GM10847 (cell line): ENCODE results near the gene MISP.

Experiments used
- POLR2A ChIP-seq: IDR thresholded peaks from 2 replicates; pipeline ENCODE4 v1.6.1; 2011; ENCODE audit not compliant: insufficient read length; ENCODE audit errors: extremely low read depth

MISP gene

DNA sequence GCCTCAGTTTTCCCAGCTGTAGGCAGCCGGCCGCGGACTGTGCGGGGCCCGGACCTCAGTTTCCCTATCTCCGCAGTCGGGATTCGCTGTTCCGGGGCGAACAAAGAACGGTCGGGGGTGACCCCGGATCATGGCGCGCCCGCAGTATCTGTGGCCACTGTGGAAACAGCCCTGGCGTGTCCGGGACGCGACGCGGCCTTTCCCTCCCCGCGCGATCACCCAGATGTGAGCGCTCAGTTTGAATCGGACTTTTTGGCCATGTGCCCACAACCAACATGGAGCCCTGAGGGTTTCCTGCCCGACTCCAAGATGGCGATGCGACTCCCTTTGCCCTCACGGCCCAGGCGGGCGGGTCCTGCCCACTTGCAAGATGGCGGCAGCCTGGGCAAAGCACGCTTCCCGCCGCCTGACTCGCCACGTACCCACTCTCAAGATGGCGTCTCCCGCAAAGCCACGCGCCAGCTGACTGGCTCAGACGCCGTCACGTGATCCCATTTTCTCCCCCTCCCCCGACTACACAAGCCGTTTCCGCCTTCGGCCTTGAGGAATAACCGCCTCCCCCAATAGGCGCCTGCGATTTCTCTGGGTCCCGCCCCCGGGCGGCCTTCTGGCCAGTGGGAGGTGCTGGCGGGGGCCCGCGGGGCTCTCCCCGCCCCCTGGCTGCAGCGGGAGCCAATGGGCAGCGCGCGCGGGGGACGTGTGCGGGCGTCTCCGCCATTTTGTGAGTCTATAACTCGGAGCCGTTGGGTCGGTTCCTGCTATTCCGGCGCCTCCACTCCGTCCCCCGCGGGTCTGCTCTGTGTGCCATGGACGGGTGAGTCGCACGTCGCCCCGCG lies 46.0 kb downstream of the MISP start, which contains the start of gene PTBP1:
TSS of gene PTBP1 (plus strand) at position 761 of the 836 bp plus-strand sequence. CDS start at position 807, 46 bp downstream.
- TF ChIP-seq POLR2A, result peak; percentile 93

- TF ChIP-seq POLR2A, result peak; percentile 6
Measured at GRCh38 chr19:797528-798414, 46.9 kb downstream of the MISP start.

DNA sequence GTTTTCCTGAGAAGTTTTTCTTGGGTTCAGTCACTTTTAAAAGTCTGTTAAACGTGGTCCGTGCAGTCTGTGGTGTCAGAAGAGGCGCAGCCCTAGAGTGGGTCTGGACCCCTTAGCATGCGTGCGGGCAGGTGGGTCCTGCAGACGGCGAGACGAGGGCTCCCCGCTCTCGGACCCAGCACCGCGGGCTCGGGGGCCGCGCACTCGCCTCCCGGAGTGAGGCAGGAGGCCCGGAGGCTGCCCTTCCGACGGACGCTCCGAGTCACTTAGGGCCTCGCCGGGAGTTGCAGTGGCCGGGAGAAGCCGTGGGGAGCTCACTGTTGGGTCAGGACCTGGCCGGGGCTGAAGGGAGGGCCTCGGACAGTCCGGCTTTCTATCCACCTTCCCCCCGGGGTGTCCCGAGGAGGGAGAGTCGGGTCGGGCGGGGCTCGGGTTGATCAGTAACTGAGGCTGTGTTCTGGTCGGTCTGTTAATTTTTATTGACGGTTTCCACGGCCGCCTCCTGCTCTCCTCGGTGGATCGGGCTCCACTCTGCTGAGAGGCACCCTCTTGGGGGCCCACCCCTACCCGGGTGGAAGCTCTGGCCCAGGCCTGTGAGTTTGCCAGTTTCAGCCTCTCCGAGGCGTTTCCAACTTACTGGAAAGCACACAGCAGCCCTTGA lies 47.6 kb downstream of the MISP start:
- TF ChIP-seq POLR2A, result no peak

- no peak for TF ChIP-seq POLR2A
Measured at GRCh38 chr19:799076-799881, 48.4 kb downstream of the MISP start.

- TF ChIP-seq POLR2A, result no peak
Measured at GRCh38 chr19:800360-801029, 49.6 kb downstream of the MISP start.

DNA sequence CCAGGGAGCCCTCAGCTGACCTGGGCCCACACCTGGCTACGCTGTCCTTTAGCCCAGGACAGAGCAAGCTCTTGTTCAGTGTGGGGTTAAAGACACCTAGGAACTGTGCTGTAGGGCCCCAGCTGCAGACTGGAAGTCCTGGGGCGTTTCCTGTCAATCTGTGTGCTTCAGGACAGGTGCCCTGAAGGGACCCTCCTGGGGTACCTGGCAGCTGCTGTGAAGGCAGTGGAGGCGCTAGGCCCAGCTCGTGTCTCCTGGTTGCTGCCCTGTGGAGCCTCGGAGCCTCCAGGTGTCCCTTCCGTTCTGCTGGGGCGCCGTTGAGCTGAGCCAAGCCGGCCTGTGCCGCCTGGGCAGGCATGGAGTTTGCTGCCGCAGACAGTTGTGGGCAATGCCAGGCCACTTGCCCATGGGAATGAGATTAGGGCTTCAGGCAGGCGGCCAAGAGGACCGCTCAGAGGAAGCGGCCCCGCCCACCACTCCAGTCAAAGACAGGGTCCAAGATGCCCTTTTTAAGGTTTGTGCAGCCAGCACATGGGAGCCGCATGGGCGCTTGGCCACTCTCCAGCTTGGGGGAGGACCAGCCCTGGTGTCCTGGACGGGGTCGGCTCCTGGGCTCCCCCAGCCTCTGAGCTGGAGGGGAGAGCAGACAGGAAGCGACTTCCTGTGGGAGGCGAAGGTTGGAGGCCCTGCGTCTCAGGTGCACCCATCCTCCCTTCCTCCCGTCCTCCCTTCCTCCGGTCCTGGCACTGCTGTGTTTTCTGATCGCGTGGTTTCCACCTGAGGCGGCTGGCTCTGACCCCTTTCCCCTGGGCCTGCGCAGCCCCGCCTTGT lies 50.3 kb downstream of the MISP start:
- TF ChIP-seq POLR2A, result no peak

DNA sequence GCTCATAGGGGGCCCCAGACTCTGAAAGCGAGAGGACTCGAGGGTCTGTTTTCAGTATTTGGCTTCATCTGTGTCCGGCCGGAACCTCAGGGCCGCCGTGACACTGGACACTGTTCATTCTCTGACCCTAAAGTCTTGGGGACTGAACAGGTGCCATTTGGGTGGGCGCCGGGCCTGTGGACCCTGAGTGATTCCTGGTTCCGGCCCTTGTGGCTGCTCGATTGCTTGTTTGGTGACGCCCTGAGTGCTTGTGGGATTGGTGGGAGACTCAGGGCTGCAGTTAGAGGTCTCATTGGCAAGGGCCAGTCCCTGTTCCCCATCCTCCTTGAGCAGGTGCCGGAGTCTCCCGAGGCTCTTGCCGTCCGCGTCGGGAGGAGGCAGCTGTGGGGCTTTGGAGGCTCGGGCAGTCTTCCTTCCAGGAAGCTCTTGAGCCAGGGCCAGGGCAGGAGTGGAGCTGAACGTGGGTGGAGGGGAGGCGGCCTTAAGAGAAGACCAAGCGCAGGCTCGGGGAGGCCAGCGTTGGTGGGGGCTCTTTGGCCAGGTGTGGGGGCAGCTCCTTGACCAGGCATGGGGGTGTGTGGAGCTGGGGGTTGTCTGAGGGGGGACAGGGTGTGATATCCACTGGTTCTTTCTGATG lies 51.1 kb downstream of the MISP start:
- no peak for TF ChIP-seq POLR2A

DNA sequence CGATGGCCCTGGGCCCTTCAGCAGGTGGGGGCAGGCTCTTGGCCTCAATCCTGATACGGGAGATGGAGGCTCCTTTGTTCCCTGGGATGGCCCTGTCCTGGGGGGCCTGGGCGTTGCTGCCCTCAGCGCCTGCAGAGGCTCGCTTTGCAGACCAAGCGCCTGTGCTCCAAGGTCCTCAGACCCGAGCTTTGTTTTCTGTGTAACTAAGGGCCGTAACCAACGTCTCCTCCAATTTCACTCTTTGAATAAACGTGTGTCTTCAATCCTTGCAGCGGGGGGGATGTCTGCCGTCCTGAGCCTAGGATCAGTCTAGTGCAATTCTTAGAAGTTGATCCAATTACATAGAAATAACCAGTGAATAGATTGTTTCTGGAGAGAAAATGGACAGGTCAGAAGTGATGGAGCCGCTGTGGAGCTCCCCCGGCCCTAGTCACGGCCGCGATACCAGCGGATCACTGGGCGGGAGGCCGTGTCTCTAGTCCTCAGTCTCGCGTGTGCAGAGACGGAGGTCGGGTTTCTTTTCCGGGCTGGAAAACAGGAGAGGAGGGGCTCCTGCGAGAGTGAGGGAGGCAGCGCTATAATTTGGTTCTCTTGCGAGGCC lies 51.7 kb downstream of the MISP start:
- no peak for TF ChIP-seq POLR2A

DNA sequence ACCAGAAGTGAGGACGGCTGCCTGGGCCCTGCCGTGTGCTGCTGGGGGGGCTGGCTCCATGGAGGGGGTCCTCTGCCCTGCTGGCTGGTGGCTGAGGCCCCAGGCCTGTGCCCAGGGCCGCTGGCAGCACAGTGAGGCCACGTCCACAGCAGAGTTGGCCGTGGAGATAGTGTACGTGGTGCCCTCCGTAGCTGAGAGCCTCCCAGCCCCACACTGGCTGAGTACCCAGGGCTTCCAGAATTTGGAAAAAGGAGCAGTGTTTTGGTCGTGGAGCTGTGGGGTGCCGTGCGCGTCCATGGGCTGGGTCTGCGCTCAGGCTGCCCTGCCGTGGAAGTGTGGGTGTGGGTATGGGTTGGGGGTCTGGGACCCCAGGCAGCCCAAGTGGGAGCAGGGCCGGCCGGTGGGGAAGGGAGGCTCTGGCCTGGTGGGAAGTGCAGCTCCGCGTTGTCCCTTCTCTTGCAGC lies 52.2 kb downstream of the MISP start:
- TF ChIP-seq POLR2A, result no peak

DNA sequence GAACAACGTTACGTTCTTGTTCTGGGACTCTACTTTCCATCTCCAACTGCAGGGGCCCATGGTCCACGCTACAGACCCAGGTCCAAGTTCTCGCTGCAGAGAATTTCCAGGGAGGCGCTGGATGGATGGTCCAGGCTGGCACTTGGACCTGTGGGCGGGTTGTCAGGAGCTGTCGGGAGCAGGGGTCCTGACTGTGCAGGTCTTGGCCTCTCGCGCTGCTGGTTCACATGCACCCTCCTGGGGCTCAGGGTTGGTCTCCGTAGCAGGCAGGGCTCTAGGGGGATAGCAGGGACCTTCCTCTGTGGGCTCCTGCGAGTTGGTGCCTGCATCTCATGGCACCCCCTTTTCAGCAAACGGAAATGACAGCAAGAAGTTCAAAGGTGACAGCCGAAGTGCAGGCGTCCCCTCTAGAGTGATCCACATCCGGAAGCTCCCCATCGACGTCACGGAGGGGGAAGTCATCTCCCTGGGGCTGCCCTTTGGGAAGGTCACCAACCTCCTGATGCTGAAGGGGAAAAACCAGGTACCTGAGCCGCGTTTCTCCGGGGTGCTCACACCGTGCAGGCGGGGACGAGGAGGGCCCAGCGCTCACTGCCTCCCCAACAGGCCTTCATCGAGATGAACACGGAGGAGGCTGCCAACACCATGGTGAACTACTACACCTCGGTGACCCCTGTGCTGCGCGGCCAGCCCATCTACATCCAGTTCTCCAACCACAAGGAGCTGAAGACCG lies 52.9 kb downstream of the MISP start:
- no peak for TF ChIP-seq POLR2A

GRCh38 chr19:804419-805165 lies 53.7 kb downstream of the MISP start:
- TF ChIP-seq POLR2A, result no peak
